WTC11 (cell line): ENCODE measurements around the gene PXDC1.

Source experiments
- CREM ChIP-seq: sonication (generic); formaldehyde crosslinking; IDR thresholded peaks from 2 replicates; pipeline ENCODE4 v1.8.1; 2022; ENCODE audit warnings: mild to moderate bottlenecking, missing genetic modification reagents, moderate library complexity
- CTCF ChIP-seq: fragments of 200-600 bp; IDR thresholded peaks from 2 replicates; pipeline ENCODE4 v1.8.0; 2022; ENCODE audit warnings: antibody characterized with exemption
- E2F5 ChIP-seq: sonication (generic); formaldehyde crosslinking; IDR thresholded peaks from 2 replicates; pipeline ENCODE4 v1.8.1; 2022; ENCODE audit warnings: mild to moderate bottlenecking, moderate library complexity, missing genetic modification reagents
- FOXJ3 ChIP-seq: sonication (generic); formaldehyde crosslinking; IDR thresholded peaks from 2 replicates; pipeline ENCODE4 v1.9.0; 2021; ENCODE audit warnings: missing genetic modification reagents, mild to moderate bottlenecking, borderline replicate concordance
- FOXP1 ChIP-seq: sonication (generic); formaldehyde crosslinking; IDR thresholded peaks from 2 replicates; pipeline ENCODE4 v1.8.0; 2022; ENCODE audit warnings: missing genetic modification reagents, mild to moderate bottlenecking, moderate library complexity, borderline replicate concordance
- IRF1 ChIP-seq: sonication (generic); formaldehyde crosslinking; IDR thresholded peaks from 2 replicates; pipeline ENCODE4 v1.8.0; 2023; ENCODE audit warnings: missing genetic modification reagents
- MLX ChIP-seq: sonication (generic); formaldehyde crosslinking; IDR thresholded peaks from 2 replicates; pipeline ENCODE4 v1.8.1; 2023; ENCODE audit warnings: mild to moderate bottlenecking, missing genetic modification reagents, moderate library complexity
- NR2C2 ChIP-seq: sonication (generic); formaldehyde crosslinking; IDR thresholded peaks from 2 replicates; pipeline ENCODE4 v1.8.0; 2022; ENCODE audit warnings: mild to moderate bottlenecking, missing genetic modification reagents
- RELA ChIP-seq: sonication (generic); formaldehyde crosslinking; IDR thresholded peaks from 2 replicates; pipeline ENCODE4 v1.8.1; 2022; ENCODE audit warnings: missing genetic modification reagents, mild to moderate bottlenecking, borderline replicate concordance
- TCF7 ChIP-seq: sonication (generic); formaldehyde crosslinking; IDR thresholded peaks from 2 replicates; pipeline ENCODE4 v1.8.0; 2022; ENCODE audit warnings: mild to moderate bottlenecking, low read depth, missing genetic modification reagents, moderate library complexity
- TEAD4 ChIP-seq: sonication (generic); formaldehyde crosslinking; IDR thresholded peaks from 2 replicates; pipeline ENCODE4 v1.8.0; 2022; ENCODE audit warnings: mild to moderate bottlenecking, missing genetic modification reagents
- USF2 ChIP-seq: sonication (generic); formaldehyde crosslinking; IDR thresholded peaks from 2 replicates; pipeline ENCODE4 v1.8.1; 2023; ENCODE audit warnings: mild to moderate bottlenecking, missing genetic modification reagents, moderate library complexity
- ZBTB21 ChIP-seq: sonication (generic); formaldehyde crosslinking; IDR thresholded peaks from 2 replicates; pipeline ENCODE4 v1.8.1; 2023; ENCODE audit warnings: mild to moderate bottlenecking, missing genetic modification reagents, borderline replicate concordance
- ZNF232 ChIP-seq: sonication (generic); formaldehyde crosslinking; IDR thresholded peaks from 2 replicates; pipeline ENCODE4 v1.8.0; 2022; ENCODE audit warnings: mild to moderate bottlenecking, missing genetic modification reagents

GRCh38 chr6:3742076-3742425, 9.5 kb downstream of the PXDC1 start:
- no peak for TF ChIP-seq CTCF
- TF ChIP-seq MLX (CRISPR knock-in tag), result no peak
- no peak for TF ChIP-seq E2F5 (CRISPR knock-in tag)
- no peak for TF ChIP-seq TCF7 (CRISPR knock-in tag)
- TF ChIP-seq FOXP1, result no peak
- TF ChIP-seq ZBTB21 (CRISPR knock-in tag), result no peak
- no peak for TF ChIP-seq ZNF232 (CRISPR knock-in tag)
- no peak for TF ChIP-seq TEAD4 (CRISPR knock-in tag)
- TF ChIP-seq NR2C2 (CRISPR knock-in tag), result no peak
- TF ChIP-seq RELA (CRISPR knock-in tag), result no peak
- TF ChIP-seq USF2, result no peak
- no peak for TF ChIP-seq CREM (CRISPR knock-in tag)
- TF ChIP-seq FOXJ3 (CRISPR knock-in tag), result no peak
- no peak for TF ChIP-seq IRF1
